Measurements from ENCODE around the gene ITGAD.

ITGAD gene

GRCh38 chr16:31475946-31476302 lies 82.8 kb downstream of the ITGAD start:
- DNase-seq (ENCODE audit: low spot score): no peak

All from RKO (cell line).